ENCODE measurements around the gene DST.

The DST gene

DNA sequence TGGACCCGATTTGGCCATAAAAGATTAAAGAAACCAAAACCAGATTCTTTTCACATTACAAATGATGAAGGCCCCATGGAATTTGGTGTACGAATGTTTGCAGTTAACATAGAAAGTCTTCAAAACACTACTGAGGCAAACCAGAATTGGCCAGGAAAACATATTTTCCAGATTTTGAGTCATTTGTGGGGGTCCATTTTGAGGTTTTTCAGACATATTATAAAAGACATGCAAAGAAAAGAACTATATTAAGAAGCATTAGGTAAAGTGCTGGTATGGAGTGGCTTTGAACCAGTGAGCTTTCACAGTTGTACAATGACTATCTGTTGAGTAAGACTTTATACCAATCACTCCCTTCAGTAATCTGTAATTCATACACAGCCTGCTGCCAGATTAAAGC is 226.4 kb downstream of the DST start:
- Histone ChIP-seq H3K4me1 (ENCODE audit: insufficient read depth, low read length) (no peaks in the 10 kb centered on the region), H3K36me3 (ENCODE audit: insufficient read depth, low read length) (no peaks in the 10 kb centered on the region), H3K9ac (ENCODE audit: low read depth, low read length) (no peak overlapping the region), H3K9me3 (ENCODE audit: control insufficient read depth, insufficient read depth, low read length) (no peaks in the 10 kb centered on the region)

GRCh38 chr6:56408976-56409375 is 233.7 kb downstream of the DST start:
- no peak overlapping the region for H3K9ac ChIP-seq (ENCODE audit: low read depth, low read length)
- no peaks in the 10 kb centered on the region for H3K36me3 ChIP-seq (ENCODE audit: insufficient read depth, low read length)
- H3K9me3 ChIP-seq (ENCODE audit: control insufficient read depth, insufficient read depth, low read length) = no peaks in the 10 kb centered on the region
- H3K4me1 ChIP-seq (ENCODE audit: insufficient read depth, low read length) = no peaks in the 10 kb centered on the region
